GM18508 (cell line): ENCODE measurements around the gene EHBP1.

ENCODE experiments used
- ATAC-seq: cut with Tn5 transposase; IDR thresholded peaks from one replicate; pipeline ENCODE4 v1.9.1; 2021; ENCODE audit warnings: moderate number of reproducible peaks; ENCODE audit not compliant: insufficient read depth, unreplicated experiment

The EHBP1 gene

DNA sequence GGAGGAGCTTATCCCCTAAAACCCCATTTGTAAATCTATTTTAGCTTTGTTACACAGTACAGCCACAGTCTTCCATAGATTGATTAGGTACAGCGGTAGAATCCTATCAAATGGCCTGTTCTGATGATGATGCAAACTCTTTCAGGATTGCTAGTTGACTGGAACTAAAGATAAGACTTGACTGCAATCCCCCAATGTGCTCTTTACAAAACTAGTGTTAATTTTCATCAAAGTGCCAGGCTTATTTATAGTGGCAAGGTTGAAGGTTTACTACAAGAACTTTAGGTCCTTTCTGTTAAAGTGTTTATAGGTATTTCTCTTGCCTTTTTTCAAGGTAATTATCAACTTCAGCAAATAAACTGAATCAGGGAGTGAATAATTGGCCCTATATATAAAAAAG, 336.1 kb downstream of the EHBP1 start:
- no peak for ATAC-seq

DNA sequence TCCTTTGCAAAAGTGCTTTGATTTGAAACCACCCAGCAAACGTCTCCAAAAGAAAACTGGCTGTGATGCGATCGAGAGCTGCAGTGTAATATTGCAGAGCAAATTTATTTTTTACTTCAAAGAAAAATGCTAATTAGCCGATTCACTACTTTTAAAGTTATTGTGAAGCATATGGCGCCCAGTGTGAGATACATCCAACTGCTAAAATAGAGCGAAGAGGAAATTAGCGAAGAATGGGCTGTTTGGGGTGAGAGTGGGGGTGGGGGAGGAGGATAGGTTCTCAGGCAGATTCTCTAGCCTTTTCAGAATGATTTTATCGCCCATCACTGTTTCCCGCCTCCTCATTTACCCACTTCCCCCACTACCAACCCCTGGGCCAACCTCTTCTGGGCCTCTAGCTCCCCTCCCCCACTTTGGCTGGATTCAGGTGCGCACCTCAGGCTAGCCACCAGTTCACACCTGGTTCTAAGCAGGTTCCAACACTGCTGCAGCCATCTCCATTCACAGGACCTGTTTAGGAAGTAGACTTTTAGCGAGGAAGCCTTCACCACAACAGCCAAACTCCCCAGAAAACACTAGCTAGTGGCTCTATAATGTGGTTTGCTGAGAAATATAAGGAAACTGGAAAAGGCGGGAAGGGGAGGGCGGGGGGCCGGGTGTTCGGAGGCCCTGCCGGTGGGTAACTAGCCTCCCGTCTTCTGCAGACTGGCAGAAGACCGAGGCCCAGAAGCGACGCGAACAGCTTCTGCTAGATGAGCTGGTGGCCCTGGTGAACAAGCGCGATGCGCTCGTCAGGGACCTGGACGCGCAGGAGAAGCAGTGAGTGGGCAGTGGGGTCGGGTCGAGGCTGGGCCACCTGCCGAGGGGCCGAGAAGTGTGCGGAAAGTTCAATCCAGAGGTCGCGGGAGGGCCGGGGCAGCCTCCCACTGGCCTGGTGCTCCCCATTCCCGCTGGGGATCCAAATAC, 339.1 kb downstream of the EHBP1 start:
- no peak for ATAC-seq

DNA sequence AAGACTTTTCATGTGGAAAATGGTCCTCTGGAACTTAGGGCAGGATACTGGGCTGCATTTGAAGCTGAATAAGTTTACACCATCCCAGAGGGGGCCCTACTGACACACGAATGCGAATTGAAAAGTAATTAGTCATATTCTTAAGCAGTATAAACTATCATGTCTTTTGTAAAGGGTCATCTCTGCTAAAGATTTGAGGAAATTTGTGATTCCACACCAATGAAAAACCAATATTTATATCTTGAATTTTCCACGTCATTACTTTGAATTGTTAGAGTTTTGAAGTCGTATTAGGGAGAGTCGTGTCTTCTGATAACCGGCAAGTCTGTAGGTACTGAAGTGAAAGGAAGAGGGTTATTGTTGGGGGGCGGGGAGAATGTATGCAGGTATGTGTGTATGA, 341.0 kb downstream of the EHBP1 start:
- ATAC-seq, result no peak

DNA sequence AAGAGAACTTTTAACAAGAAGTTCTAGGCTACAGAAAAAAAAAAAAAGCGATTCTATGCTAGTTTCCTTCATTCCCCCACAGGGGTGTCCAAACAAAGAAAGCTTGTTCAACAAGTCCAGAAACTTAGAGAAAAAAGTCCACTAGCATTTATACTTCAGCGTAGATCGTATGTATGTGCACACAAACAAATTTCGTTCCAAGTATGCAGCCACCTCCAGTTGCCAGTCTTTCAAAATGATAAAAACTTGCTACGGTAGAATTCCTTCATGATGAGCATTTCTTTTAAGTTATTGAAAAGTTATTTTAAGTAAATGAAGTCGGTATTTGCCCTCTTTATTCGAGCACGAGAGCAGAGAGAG, 341.4 kb downstream of the EHBP1 start:
- no peak for ATAC-seq

DNA sequence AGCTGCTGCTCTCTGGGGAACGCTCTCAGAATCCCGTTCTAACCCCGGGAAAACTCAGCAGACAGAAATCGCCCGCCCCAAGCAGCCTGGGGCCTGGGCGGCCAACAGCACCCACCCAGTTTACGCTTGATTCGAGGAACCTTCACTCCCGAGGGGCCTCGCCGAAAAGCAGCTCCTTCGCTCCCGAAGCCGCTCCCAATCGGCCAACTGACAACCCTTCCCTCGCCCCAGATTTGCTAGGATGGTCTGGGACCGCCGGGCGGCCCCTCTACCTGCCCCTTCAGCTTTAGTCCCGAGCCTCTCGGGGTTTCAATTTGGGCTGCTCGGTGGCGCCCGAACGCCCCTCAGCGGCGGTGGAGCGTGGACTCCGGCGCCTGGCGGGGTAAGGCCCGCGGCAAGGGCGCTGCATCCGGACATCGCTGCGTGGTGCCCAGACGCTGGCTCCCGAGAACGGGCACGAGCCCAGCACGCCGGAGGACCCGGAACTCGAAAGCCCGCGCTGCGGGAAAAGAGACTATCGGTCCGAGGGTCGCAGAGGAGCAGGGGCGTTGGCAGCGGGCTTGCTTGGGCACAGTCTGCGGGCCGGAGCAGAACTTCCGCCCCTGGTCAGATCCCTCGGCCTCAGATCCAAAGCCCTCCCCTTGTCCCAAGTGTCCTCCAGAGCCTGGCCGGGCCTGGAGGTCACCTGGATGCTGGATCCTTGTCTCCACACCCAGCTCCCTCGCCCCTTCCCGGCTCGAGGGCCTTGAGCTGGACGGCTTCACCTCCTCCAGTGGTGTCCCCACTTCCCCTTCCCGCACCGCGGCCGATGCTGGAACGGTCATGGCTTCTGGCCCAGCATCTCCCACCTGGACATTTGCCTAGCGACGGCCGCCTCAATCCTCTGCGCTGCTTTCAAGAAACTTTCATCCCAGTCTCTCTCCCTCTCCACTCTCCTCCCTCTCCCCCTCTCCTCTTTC, 342.1 kb downstream of the EHBP1 start:
- no peak for ATAC-seq

DNA sequence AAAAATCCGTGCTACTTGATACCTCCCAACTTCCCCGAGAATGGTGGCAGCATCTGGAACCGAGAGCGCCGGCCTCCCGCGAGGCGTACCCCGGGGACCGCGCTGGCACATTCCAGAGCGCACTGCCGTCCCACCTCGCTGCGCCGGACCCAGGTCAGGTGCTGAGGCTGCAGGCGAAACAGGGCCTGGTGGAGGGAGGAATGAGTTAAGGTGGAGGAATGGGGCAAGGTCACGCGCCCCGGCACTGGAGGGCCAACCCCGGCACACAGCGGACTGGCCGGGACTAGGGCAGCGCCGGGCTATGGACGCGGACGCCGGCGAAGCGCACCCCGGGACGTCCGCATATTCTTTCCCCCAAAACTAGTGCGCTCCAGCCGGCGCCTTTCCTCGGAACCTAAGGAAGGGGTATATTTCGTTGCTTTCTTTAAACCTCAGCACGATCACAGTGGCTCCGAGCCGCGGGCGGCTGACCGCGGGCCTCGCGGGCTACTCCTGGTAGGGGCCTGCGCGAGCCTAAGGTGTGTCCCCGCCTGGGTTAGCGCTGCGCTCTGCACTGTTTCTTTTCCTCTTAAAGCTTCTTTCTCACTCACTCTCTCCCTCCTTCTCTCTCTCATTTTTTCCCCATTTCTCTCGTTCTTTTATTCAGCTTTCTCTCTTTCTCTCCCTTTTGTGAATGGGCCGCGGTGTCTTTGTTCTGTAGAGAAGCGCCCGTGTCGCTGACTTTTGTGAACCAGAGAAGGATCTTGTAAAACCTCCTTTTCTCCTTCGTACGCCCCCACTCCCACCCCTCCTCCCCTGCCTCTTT, 343.1 kb downstream of the EHBP1 start:
- no peak for ATAC-seq

DNA sequence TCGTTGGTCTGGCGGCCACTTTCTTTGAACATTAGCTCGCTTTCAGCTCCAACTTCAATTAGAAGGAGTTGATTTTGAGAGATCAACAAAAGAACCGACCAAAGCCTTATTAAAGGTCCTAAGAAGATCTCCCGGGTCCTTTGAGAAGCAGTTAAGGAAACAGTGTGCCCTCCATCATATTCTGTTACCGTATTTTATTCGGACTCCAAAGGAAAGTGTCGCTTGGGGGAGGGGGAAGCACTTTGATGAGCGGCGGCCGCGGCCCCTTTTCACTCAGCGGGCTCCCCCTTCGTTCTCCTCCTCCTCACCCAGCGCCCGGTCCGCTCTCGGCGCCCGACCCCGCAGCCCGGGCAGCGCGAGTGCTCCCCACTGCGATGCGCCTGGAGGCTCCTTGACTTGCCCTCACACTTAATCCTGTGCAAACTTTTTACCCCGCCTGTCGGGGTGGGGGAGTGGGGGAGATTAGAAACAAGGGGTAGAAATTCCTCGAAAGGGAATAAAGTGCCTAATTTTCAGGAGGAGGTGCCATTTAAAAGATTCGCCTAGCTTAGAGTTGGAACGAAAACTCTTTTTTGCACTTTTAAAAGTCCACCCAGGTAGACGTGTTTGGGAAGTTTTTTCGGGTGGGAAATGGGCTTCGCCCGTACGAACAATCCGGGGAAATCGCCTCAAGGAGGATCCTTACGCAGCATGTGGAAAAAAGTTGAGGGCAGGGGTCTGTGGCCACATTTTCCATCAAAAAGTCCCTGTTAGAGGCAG, 343.9 kb downstream of the EHBP1 start:
- no peak for ATAC-seq

DNA sequence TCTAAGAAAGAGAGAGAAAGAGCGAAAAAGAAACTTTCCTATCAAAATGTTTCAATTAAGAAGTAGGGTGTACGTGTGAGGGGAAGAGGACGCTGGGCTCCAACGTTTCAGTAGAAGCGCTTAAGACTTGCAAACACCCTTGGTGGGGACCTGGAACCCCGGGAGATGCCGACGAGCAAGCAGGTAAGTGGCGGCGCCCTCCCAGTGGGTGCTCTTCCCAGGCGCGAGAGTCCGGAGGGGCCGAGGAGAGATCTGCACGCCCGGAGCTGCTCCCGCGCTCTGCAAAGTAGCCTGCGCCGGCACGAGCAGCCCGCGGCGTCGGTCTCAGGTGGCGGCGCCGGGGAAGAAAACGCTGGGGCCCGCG, 344.4 kb downstream of the EHBP1 start:
- ATAC-seq, result peak; percentile 3

DNA sequence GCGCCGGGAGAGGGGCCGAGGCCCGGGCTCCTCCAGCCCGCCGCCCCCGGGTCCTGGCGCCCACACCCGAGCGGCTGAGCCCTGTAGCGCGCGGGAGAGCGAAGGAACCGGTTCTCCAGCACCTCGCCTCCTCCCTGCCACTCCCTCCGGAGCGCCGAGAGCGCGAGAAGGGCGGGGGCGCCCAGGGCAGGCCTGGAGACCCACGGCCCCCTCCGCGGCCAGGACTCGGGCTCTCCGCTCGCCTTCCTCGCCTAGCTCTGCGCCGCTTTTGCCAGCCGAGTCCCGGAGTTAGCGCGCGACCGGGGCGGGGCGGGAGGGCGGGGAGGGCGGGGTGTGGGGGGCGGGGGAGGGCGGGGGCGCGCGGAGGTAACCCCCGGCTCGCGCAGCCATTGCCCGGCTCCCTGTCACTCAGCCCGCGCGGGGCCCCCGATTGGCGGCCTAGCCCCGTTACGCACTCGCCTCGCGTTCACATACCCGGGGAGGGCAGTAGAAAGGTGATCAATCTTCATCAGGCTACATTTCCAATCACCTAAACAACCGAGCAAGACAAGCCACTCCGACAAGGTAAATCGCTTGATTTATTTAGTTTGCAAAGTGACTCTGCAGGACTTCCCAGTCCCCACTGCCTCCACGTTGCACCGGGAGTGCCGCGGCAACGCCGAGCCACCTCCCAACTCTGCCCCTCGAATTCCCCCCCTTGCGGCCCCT, 345.0 kb downstream of the EHBP1 start, which contains the start of gene OTX1:
TSS of gene OTX1 (plus strand) at position 497 of the 708 bp plus-strand sequence. CDS start 2,161 bp downstream, outside the sequence.
- ATAC-seq, result peak; percentile 64

DNA sequence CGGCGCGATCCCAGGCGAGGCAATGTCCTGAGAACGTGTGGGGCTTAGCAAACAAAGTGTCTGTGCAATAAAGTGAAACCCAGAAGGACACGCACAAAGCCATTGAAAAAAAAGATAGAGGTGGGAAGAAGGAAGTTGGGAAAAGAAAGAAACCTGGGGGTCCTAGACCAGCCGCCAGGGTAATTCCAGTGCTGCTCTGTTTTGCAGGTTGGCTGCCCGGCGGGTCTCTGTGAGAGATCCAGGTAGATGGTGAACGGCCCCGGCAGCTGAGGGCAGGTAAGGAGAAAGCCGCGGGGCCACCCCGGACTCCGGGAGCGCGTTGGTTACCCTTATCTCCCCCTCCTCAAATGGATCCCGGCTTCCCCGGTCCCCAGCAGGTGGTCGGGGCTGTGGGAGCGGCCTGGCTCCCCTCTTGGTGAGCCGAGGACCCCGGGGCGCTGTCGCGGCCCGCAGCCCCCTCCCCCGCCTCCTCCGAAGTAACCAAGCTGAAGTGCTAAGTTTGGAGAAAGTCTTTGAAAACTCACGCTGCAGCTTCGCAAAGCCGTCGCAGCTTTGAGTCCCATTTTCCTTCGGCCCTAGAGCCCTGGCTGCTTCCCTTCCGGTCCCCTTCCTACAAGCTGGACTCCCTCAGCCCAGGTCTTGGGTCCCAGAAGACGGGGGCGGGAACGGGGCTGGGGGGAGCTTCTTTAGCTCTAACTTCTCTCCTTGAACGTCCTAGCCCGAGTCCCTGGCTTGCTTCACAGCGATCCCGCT, 345.7 kb downstream of the EHBP1 start:
- ATAC-seq, result no peak

DNA sequence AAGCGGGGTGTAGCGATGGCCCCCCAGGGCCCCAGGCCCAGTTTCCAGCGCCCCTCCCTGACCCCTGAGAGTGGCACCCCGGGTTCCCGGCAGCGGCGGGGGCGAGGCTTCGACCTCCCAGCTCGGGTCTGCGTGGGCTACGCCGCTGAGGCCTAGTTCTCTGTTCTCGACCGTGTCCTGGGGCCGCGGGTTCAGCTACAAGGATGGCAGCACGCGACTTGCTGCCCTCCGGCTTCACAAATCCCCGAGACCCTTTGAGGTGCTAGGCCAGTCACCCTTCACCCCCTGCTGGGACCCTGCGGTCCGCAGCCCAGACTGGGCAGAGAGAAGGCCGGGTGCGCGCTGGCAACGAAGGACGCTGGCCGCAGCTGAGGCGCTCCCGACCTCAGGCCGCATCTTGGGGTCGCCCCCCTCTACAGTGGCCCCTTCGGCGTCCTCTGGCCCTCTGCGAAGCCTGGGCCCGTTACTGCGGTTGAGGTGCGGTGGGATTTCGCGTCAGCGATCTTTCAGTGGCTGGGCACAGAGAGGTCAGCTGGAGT, 346.4 kb downstream of the EHBP1 start:
- ATAC-seq, result no peak

DNA sequence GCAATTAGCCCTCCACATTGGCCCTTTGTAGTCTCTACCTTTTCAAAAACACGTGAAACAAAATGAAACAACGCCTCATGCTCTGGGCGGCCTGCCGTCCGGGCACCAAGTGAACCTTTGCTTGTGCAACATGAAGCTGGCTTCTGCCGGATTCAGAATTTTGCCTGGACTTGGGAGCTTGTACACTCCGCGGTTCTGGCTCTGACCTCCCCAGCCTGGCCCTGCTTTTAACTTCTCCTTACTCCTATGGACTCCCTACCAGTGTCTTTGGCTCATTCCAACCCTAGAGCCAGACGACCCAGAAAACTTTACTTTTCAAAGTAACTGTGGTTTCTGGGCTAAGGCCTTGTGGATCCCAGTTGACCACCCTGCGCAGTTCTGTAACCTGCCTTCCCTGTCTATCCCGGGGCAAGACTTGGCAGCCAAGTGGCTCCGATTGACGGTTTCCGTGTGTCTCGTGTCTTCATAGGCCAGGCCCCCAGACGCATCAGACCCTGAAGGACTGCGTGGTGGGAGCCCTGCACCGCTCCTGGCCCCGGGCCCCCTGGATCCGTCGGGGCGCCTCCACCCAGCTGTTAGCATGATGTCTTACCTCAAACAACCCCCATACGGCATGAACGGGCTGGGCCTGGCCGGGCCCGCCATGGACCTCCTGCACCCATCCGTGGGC, 347.0 kb downstream of the EHBP1 start:
- no peak for ATAC-seq

DNA sequence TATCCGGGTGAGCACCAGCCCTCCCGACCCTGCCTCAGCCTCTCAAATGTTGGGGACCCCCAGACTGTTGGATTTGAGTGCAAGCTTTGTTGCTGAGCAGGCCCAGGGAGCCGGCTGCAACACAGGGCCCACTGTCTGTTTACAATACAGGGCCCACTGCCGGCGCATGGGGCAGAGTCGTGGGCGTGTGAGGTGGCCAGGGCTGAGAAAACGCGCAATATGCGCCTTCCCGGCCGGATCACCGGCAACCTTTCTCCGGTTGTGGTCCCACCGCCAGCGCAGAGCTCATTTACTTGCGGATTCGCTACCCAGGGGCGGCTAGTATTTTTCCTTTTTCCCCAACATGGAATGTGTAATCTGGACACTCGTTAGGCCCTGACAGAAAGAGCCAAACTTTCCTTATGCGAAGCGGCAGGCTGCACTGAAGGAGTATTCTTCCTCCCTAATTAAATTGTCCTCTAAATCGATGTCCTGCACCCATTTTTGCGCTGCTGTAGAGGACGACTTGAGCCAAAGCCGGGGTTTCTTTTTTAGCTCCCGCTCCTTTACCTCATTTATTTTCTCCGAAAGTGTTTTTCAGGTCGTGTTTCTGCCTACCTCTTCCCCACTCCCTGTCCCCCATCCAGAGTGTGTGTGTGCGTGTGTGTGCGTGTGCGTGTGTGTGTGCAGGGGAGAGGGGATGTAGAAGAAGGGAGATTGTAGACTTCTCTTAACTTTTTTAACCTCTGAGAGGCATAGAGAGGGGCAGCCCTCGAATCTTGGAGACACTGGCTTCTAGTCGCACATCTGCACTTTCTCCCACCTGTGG, 347.8 kb downstream of the EHBP1 start:
- no peak for ATAC-seq

DNA sequence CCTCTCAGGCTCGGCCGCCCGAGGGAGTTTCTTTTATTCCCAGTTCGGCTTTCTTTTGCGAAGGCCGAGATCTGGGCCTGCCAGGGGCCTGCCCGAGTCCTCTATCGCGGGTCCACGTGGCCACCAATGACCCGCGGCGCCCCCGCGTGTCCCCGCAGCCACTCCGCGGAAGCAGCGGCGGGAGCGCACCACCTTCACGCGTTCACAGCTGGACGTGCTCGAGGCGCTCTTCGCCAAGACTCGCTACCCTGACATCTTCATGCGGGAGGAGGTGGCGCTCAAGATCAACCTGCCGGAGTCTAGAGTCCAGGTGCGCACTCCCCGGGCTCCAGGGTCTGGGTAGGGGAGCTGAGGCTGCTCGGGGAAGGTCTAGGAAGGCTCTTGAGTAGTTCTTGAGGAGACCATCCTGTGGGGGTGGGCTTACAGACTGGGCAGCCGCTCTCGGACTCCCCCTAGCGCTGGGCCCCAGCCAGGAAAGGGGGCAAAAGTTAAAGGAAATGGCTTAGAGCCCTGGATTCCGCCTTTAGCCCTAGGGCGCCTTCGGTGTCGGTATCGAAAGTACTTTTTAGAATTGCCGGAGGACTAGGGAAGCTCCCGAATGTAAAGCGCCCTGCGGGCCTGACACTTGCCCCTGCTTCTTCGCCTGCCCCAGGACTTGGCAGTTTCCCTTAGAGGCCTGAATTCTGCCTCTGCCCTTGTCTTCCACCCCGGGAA, 348.5 kb downstream of the EHBP1 start:
- no peak for ATAC-seq

DNA sequence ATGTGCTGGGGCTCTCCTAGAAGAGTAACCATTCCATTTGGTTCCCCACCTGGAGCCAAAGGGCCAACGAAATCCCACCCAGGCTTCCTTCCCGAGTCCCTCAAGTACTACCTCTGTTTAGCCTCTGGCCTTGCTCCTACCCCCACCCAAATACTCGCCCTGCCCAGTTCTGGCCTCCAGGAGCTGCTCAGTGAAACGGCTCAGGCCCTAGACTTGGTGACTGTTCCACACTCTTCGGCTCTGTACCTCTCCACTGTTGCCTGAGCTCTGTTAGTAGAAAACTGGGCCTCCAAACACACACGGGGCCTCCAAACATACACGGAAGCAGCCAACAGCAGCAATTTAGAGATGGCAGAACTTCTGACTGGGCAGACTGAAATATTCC, 349.3 kb downstream of the EHBP1 start:
- no peak for ATAC-seq
